Neural cell (in vitro differentiated cells): Measurements from ENCODE around the gene GALNT16. TPM values are rescaled to one million over a fixed set of nuclear protein-coding genes. Genes with fewer than 3 reads are reported as not detected.

Experiments
- H2AFZ ChIP-seq: fragments of 200-600, 300-800 bp; sonication (generic), shearing (Covaris generic); 2 replicates; pipeline ENCODE4 v1.6.0; 2014; ENCODE audit warnings: low read depth, mild to moderate bottlenecking, antibody characterized with exemption, low read length, moderate library complexity
- H3F3A ChIP-seq: fragments of 200-600 bp; shearing (Covaris generic); 2 replicates; pipeline ENCODE4 v1.6.1; 2016; ENCODE audit warnings: mild to moderate bottlenecking, moderate library complexity, mixed read lengths, antibody characterized with exemption, low read length; ENCODE audit not compliant: insufficient read depth, poor library complexity, severe bottlenecking
- H3K27ac ChIP-seq: fragments of 200-600, 300-800 bp; sonication (generic), shearing (Covaris generic); 2 replicates; pipeline ENCODE4 v1.5.1; 2014; ENCODE audit warnings: mild to moderate bottlenecking, low read length, moderate library complexity
- H3K27me3 ChIP-seq: fragments of 300-800, 200-600 bp; sonication (generic), shearing (Covaris generic); 2 replicates; pipeline ENCODE4 v1.6.0; 2014; ENCODE audit warnings: mild to moderate bottlenecking, low read depth, low read length, moderate library complexity; ENCODE audit not compliant: insufficient read depth
- H3K36me3 ChIP-seq: fragments of 300-800, 200-600 bp; sonication (generic), shearing (Covaris generic); 2 replicates; pipeline ENCODE4 v1.5.1; 2014; ENCODE audit warnings: mild to moderate bottlenecking, antibody characterized with exemption, low read length, moderate library complexity; ENCODE audit not compliant: insufficient read depth
- H3K4me2 ChIP-seq: fragments of 300-800, 200-600 bp; sonication (generic), shearing (Covaris generic); 2 replicates; pipeline ENCODE4 v1.6.0; 2014; ENCODE audit warnings: mild to moderate bottlenecking, low read length
- H3K4me3 ChIP-seq: fragments of 300-800, 200-600 bp; sonication (generic), shearing (Covaris generic); 2 replicates; pipeline ENCODE4 v1.5.1; 2014; ENCODE audit warnings: mild to moderate bottlenecking, low read length, moderate library complexity
- H3K79me2 ChIP-seq: fragments of 200-600 bp; shearing (Covaris generic); replicated peaks from 2 replicates; pipeline ENCODE4 v1.6.0; 2014; ENCODE audit warnings: mild to moderate bottlenecking, low read length, moderate library complexity; ENCODE audit not compliant: insufficient read depth
- H3K9ac ChIP-seq: fragments of 300-800, 200-600 bp; sonication (generic), shearing (Covaris generic); 2 replicates; pipeline ENCODE4 v1.6.1; 2016; ENCODE audit warnings: mild to moderate bottlenecking, low read length, mixed read lengths
- H3K9me2 ChIP-seq: fragments of 200-600 bp; shearing (Covaris generic); 2 replicates; pipeline ENCODE4 v1.6.1; 2016; ENCODE audit warnings: mild to moderate bottlenecking, low read length, mixed read lengths; ENCODE audit not compliant: insufficient read depth
- H3K9me3 ChIP-seq: fragments of 200-600, 300-800 bp; sonication (generic), shearing (Covaris generic); 2 replicates; pipeline ENCODE4 v1.6.1; 2016; ENCODE audit warnings: mild to moderate bottlenecking, mixed run types, low read length, moderate library complexity, mixed read lengths
- H4K20me1 ChIP-seq: fragments of 200-600 bp; shearing (Covaris generic); 2 replicates; pipeline ENCODE4 v1.6.1; 2016; ENCODE audit warnings: mild to moderate bottlenecking, mixed run types; ENCODE audit not compliant: insufficient read depth
- CTCF ChIP-seq: fragments of 450-650 bp; IDR thresholded peaks from 2 replicates; pipeline ENCODE4 v1.5.1; 2014; ENCODE audit warnings: antibody characterized with exemption, mild to moderate bottlenecking, moderate library complexity; ENCODE audit not compliant: poor library complexity, severe bottlenecking
- EP300 ChIP-seq: fragments of 450-650 bp; conservative IDR thresholded peaks from 2 replicates; pipeline ENCODE4 v1.6.1; 2014; ENCODE audit warnings: antibody characterized with exemption, mild to moderate bottlenecking, moderate library complexity; ENCODE audit not compliant: poor library complexity, severe bottlenecking
- EZH2 ChIP-seq: fragments of 200-600, 300-800 bp; shearing (Covaris generic), sonication (generic); IDR thresholded peaks from 2 replicates; pipeline ENCODE4 v1.6.1; 2014; ENCODE audit warnings: antibody characterized with exemption, low read length, borderline replicate concordance, mild to moderate bottlenecking; ENCODE audit not compliant: insufficient read depth, poor library complexity, severe bottlenecking
- MXI1 ChIP-seq: fragments of 450-650 bp; conservative IDR thresholded peaks from 2 replicates; pipeline ENCODE4 v1.6.1; 2014; ENCODE audit warnings: antibody characterized with exemption, mild to moderate bottlenecking; ENCODE audit not compliant: poor library complexity, severe bottlenecking
- POLR2AphosphoS5 ChIP-seq: IDR thresholded peaks from 2 replicates; pipeline ENCODE4 v1.6.1; 2012
- RAD21 ChIP-seq: fragments of 450-650 bp; conservative IDR thresholded peaks from 2 replicates; pipeline ENCODE4 v1.6.1; 2014; ENCODE audit warnings: antibody characterized with exemption, mild to moderate bottlenecking, moderate library complexity
- REST ChIP-seq: IDR thresholded peaks from 2 replicates; pipeline ENCODE4 v1.6.1; 2012; ENCODE audit warnings: borderline replicate concordance
- SMC3 ChIP-seq: fragments of 450-650 bp; conservative IDR thresholded peaks from 2 replicates; pipeline ENCODE4 v1.6.1; 2014; ENCODE audit warnings: antibody characterized with exemption, mild to moderate bottlenecking, moderate library complexity; ENCODE audit not compliant: poor library complexity
- TAF1 ChIP-seq: IDR thresholded peaks from 2 replicates; pipeline ENCODE4 v1.6.1; 2012; ENCODE audit warnings: low read depth
- polyA plus RNA-seq: library from polyadenylated mRNA; depleted of rRNA; stranded (reverse); fragments of >200 nt; gene quantifications from 2 replicates; pipeline ENCODE4 v1.2.3, GENCODE V29; 2014

GALNT16 gene
- polyA plus RNA-seq, 1 donor from 2014 or later, result 23.8 TPM

- no peaks in the 10 kb centered on the region for H3F3A ChIP-seq
- H2AFZ ChIP-seq, result no peak overlapping the region
- H3K27ac ChIP-seq, result no peak overlapping the region
- peaks cover 11% of the 10 kb centered on the region for H3K36me3 ChIP-seq
- H3K9ac ChIP-seq, result no peak overlapping the region
- no peaks in the 10 kb centered on the region for H4K20me1 ChIP-seq
- H3K9me3 ChIP-seq, result no peaks in the 10 kb centered on the region
- H3K4me2 ChIP-seq, result no peak overlapping the region
- H3K4me3 ChIP-seq, result no peak overlapping the region
- H3K79me2 ChIP-seq, result no peaks in the 10 kb centered on the region
- TF ChIP-seq POLR2AphosphoS5 (no peak), TAF1 (no peak), EP300 (no peak), CTCF (no peak), MXI1 (no peak), SMC3 (no peak), RAD21 (no peak), REST (no peak), EZH2 (no peak)
- no peaks in the 10 kb centered on the region for H3K27me3 ChIP-seq
- no peaks in the 10 kb centered on the region for H3K9me2 ChIP-seq
These were observed 18.4 kb upstream of the GALNT16 start for GRCh38 chr14:69241577-69241976.

- H4K20me1 ChIP-seq, result no peaks in the 10 kb centered on the region
- H3K4me2 ChIP-seq, result no peak overlapping the region
- no peaks in the 10 kb centered on the region for H3K27me3 ChIP-seq
- no peaks in the 10 kb centered on the region for H3K9me3 ChIP-seq
- no peaks in the 10 kb centered on the region for H3K79me2 ChIP-seq
- H3F3A ChIP-seq, result no peaks in the 10 kb centered on the region
- TF ChIP-seq EP300 (no peak), RAD21 (peak; percentile 87), SMC3 (peak; percentile 91), MXI1 (no peak), POLR2AphosphoS5 (no peak), REST (no peak), EZH2 (no peak), TAF1 (no peak), CTCF (peak; percentile 87)
- H3K27ac ChIP-seq, result no peak overlapping the region
- no peak overlapping the region for H3K4me3 ChIP-seq
- H3K9me2 ChIP-seq, result no peaks in the 10 kb centered on the region
- H2AFZ ChIP-seq, result no peak overlapping the region
- no peak overlapping the region for H3K9ac ChIP-seq
- peaks cover 11% of the 10 kb centered on the region for H3K36me3 ChIP-seq
These were observed 17.4 kb upstream of the GALNT16 start for GRCh38 chr14:69242311-69243224.
